ENCODE data around the gene KAZN.

Gene KAZN

GRCh38 chr1:14989931-14990728, 391.6 kb downstream of the KAZN start:
- in situ Hi-C loops (cut with HindIII; ENCODE audit: low sequenced_read_pairs) = no loop called here

- in situ Hi-C loops (cut with HindIII; ENCODE audit: low sequenced_read_pairs) = no loop called here
Measured at GRCh38 chr1:14993414-14993813, 394.9 kb downstream of the KAZN start.

- in situ Hi-C loops (cut with HindIII; ENCODE audit: low sequenced_read_pairs) = no loop called here
Measured at GRCh38 chr1:14994148-14994547, 395.7 kb downstream of the KAZN start.

GRCh38 chr1:14994841-14995437, 396.5 kb downstream of the KAZN start:
- in situ Hi-C loops (cut with HindIII; ENCODE audit: low sequenced_read_pairs) = no loop called here

GRCh38 chr1:14996133-14997050, 397.9 kb downstream of the KAZN start:
- in situ Hi-C loops (cut with HindIII; ENCODE audit: low sequenced_read_pairs) = no loop called here

GRCh38 chr1:14997646-14998276, 399.3 kb downstream of the KAZN start:
- in situ Hi-C loops (cut with HindIII; ENCODE audit: low sequenced_read_pairs) = no loop called here

- in situ Hi-C loops (cut with HindIII; ENCODE audit: low sequenced_read_pairs) = no loop called here
Measured at GRCh38 chr1:14999441-14999840, 401.0 kb downstream of the KAZN start.

- in situ Hi-C loops (cut with HindIII; ENCODE audit: low sequenced_read_pairs) = no loop called here
Measured at GRCh38 chr1:15000030-15000429, 401.5 kb downstream of the KAZN start.

- in situ Hi-C loops (cut with HindIII; ENCODE audit: low sequenced_read_pairs) = no loop called here
Measured at GRCh38 chr1:15000671-15001070, 402.2 kb downstream of the KAZN start.

GRCh38 chr1:15001317-15001915, 402.9 kb downstream of the KAZN start:
- in situ Hi-C loops (cut with HindIII; ENCODE audit: low sequenced_read_pairs) = no loop called here

- in situ Hi-C loops (cut with HindIII; ENCODE audit: low sequenced_read_pairs) = no loop called here
Measured at GRCh38 chr1:15002325-15002724, 403.8 kb downstream of the KAZN start.

- in situ Hi-C loops (cut with HindIII; ENCODE audit: low sequenced_read_pairs) = no loop called here
Measured at GRCh38 chr1:15004396-15004795, 405.9 kb downstream of the KAZN start.

GRCh38 chr1:15005116-15005515, 406.6 kb downstream of the KAZN start:
- in situ Hi-C loops (cut with HindIII; ENCODE audit: low sequenced_read_pairs) = no loop called here

GRCh38 chr1:15007368-15007767, 408.9 kb downstream of the KAZN start:
- in situ Hi-C loops (cut with HindIII; ENCODE audit: low sequenced_read_pairs) = no loop called here

GRCh38 chr1:15007842-15008241, 409.4 kb downstream of the KAZN start:
- in situ Hi-C loops (cut with HindIII; ENCODE audit: low sequenced_read_pairs) = no loop called here

GRCh38 chr1:15008783-15009729, 410.6 kb downstream of the KAZN start:
- in situ Hi-C loops (cut with HindIII; ENCODE audit: low sequenced_read_pairs) = no loop called here

- in situ Hi-C loops (cut with HindIII; ENCODE audit: low sequenced_read_pairs) = no loop called here
Measured at GRCh38 chr1:15011160-15011559, 412.7 kb downstream of the KAZN start.

GRCh38 chr1:15011661-15012060, 413.2 kb downstream of the KAZN start:
- in situ Hi-C loops (cut with HindIII; ENCODE audit: low sequenced_read_pairs) = no loop called here

- in situ Hi-C loops (cut with HindIII; ENCODE audit: low sequenced_read_pairs) = no loop called here
Measured at GRCh38 chr1:15012822-15013221, 414.3 kb downstream of the KAZN start.

GRCh38 chr1:15013767-15014166, 415.3 kb downstream of the KAZN start:
- in situ Hi-C loops (cut with HindIII; ENCODE audit: low sequenced_read_pairs) = no loop called here
